Naive B cell (primary cell): ENCODE measurements around the gene CIP2A. TPM values are rescaled to one million over a fixed set of nuclear protein-coding genes. Genes with fewer than 3 reads are reported as not detected.

ENCODE experiments used
- ATAC-seq, 2 donors: fragments of 150-1000 bp; cut with Tn5 transposase; 2 replicates each; pipeline ENCODE4 v1.10.0; 2021; ENCODE audit warnings: low read depth in 2 of 2, mild to moderate bottlenecking in 2 of 2, moderate library complexity in 2 of 2
- DNase-seq: peaks from one replicate; pipeline ENCODE4 v3.0.0; 2022
- H3K27ac Mint-ChIP-seq, 6 donors: one replicate each; pipeline ENCODE4 v1.8.0; 2020 to 2022; ENCODE audit warnings: mild to moderate bottlenecking in 6 of 6, mixed read lengths in 6 of 6, moderate library complexity in 5 of 6, inconsistent platforms in 2 of 6
- H3K27me3 Mint-ChIP-seq, 3 donors: one replicate each; pipeline ENCODE4 v1.8.0; 2021 to 2022; ENCODE audit warnings: mixed read lengths in 3 of 3, mild to moderate bottlenecking in 1 of 3
- H3K36me3 Mint-ChIP-seq, 2 donors: one replicate each; pipeline ENCODE4 v1.8.0; 2020 to 2022; ENCODE audit warnings: mixed read lengths in 2 of 2, inconsistent platforms in 1 of 2, mild to moderate bottlenecking in 1 of 2
- H3K4me1 Mint-ChIP-seq, 3 donors: one replicate each; pipeline ENCODE4 v1.8.0; 2020 to 2022; ENCODE audit warnings: mixed read lengths in 3 of 3, inconsistent platforms in 1 of 3, mild to moderate bottlenecking in 1 of 3, moderate library complexity in 1 of 3
- H3K4me3 Mint-ChIP-seq, 8 donors: one replicate each; pipeline ENCODE4 v1.8.0; 2020 to 2022; ENCODE audit warnings: mild to moderate bottlenecking in 8 of 8, mixed read lengths in 8 of 8, moderate library complexity in 8 of 8, inconsistent platforms in 2 of 8
- H3K9me3 Mint-ChIP-seq, 7 donors: one replicate each; pipeline ENCODE4 v1.8.0; 2020 to 2022; ENCODE audit warnings: mixed read lengths in 7 of 7, mild to moderate bottlenecking in 5 of 7, inconsistent platforms in 2 of 7, moderate library complexity in 1 of 7
- polyA plus RNA-seq, 6 donors: library from polyadenylated mRNA; unstranded; fragments of 300-500 nt; fragmentation: Illumina TruSeq; gene quantifications; one replicate each; pipeline ENCODE4 v1.2.3, GENCODE V29; 2021; ENCODE audit warnings: low read depth in 6 of 6

CIP2A gene
- polyA plus RNA-seq, 6 donors from 2014 or later, result 3.4 to 7.6 (median 4.8) TPM

DNA sequence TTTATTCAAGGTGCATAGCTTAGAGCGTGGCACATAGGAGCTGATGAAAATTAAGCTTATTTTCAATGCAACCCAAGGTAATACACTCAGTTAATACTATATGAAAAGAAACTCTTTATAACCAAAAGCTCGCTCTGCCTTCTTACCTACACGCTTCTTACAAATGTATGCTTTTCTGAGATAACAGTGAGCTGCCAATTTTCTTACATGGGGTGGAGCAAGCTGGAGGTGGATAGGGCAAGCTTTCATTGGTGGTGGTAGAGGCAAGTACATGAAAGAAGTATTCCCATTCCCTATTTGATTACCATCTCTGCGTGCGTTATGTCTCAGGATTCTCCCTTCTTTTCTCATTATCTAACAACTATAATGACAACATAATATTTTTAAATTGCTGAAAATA, 9.1 kb upstream of the CIP2A start:
- no peaks in the 10 kb centered on the region for H3K27me3 Mint-ChIP-seq
- H3K36me3 Mint-ChIP-seq, result no peaks in the 10 kb centered on the region
- H3K4me3 Mint-ChIP-seq, result no peak overlapping the region
- ATAC-seq (no peak), DNase-seq (no peak)
- no peak overlapping the region for H3K27ac Mint-ChIP-seq
- no peaks in the 10 kb centered on the region for H3K9me3 Mint-ChIP-seq
- peaks cover 32 to 45% (median 40%) of the 10 kb centered on the region in 3 donors for H3K4me1 Mint-ChIP-seq

GRCh38 chr3:108595321-108595720, 6.1 kb upstream of the CIP2A start:
- no peaks in the 10 kb centered on the region for H3K9me3 Mint-ChIP-seq
- no peaks in the 10 kb centered on the region for H3K27me3 Mint-ChIP-seq

DNA sequence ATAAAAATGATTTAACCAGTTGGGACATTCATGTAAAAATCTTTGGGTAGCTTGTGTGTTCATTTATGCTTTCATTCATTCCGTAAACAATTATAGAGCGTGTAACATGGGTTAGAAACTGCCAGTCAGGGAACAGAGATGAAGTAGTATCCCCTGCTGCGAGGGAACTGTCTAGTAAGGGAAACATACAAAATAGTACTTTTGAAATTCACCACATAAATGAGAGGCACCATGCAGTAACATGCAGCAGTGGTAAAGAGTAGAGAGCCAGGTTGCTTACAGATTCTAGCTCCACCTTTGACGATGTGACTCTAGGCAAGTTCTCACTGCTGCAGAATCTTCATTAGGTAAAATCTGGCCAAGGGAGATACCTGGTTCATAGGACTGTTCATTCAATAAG, 1.2 kb upstream of the CIP2A start:
- no peaks in the 10 kb centered on the region for H3K27me3 Mint-ChIP-seq
- H3K27ac Mint-ChIP-seq, result peak overlapping the region; percentile 99 to 100 (median 100)
- peak overlapping the region; percentile 60 to 99 (median 95) for H3K4me3 Mint-ChIP-seq

More at GRCh38 chr3:108595321-108595720, 6.1 kb upstream of the CIP2A start:
- Mint-ChIP-seq H3K36me3 (no peaks in the 10 kb centered on the region), H3K4me3 (no peak overlapping the region), H3K27ac (peak overlapping the region in 3 of 6 donors; percentile 33 to 72 (median 51)), H3K4me1 (peaks cover 28 to 38% (median 35%) of the 10 kb centered on the region in 3 donors)
- ATAC-seq (no peak), DNase-seq (no peak)

DNA sequence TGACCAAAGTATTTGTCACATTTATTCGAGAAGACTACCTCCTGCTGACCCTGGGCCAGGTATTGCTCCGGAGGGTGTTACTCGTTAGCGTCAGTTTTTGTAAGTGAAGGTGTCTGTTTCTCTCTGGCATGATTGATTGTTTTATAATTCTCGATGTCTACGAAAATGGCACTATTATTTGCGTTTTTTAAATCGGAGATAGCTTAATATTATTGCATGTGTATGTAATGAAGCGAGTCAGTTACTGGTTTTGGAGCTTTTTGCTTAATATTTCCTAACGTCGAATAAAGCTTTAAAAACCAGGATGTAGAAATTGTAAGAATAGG, 723 bp upstream of the CIP2A start:
- ATAC-seq, result no peak
- peak overlapping the region; percentile 91 to 99 (median 98) for H3K4me3 Mint-ChIP-seq
- H3K9me3 Mint-ChIP-seq, result no peaks in the 10 kb centered on the region
- no peaks in the 10 kb centered on the region for H3K27me3 Mint-ChIP-seq
- H3K4me1 Mint-ChIP-seq, result peaks cover 31 to 50% (median 34%) of the 10 kb centered on the region in 3 donors
- H3K27ac Mint-ChIP-seq, result peak overlapping the region; percentile 99 to 100 (median 100)
- H3K36me3 Mint-ChIP-seq, result no peaks in the 10 kb centered on the region
- DNase-seq, result no peak

More for the DNA sequence above, 1.2 kb upstream of the CIP2A start:
- Mint-ChIP-seq H3K9me3 (no peaks in the 10 kb centered on the region), H3K4me1 (peaks cover 31 to 50% (median 34%) of the 10 kb centered on the region in 3 donors), H3K36me3 (no peaks in the 10 kb centered on the region)
- ATAC-seq (no peak), DNase-seq (no peak)

- Mint-ChIP-seq H3K4me3 (peak overlapping the region; percentile 91 to 99 (median 98)), H3K36me3 (no peaks in the 10 kb centered on the region), H3K27me3 (no peaks in the 10 kb centered on the region), H3K9me3 (no peaks in the 10 kb centered on the region), H3K27ac (peak overlapping the region; percentile 99 to 100 (median 100)), H3K4me1 (peaks cover 28 to 50% (median 34%) of the 10 kb centered on the region in 3 donors)
- DNase-seq (no peak), ATAC-seq (no peak)
Measured at GRCh38 chr3:108588601-108589000, 637 bp downstream of the CIP2A start.

DNA sequence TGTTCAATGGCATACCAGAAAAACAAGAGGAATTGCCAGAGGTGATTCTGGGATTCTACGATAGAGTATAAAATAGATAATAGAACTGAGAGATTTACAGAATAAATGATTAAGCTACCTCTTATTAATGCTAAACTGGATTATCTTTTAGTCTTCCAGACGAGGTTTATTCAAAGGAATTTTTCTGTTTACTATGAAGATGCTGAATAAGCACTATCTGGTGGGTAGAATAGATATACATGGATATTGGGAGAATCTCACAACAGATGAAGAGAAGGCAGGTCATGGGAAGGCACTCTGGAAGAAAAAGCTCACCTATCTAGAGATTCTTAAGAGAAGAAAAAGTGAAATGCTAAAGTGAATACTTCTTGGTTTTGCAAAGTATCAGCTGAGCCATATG, 11.2 kb downstream of the CIP2A start:
- Mint-ChIP-seq H3K27me3 (no peaks in the 10 kb centered on the region), H3K4me3 (no peak overlapping the region), H3K9me3 (peaks cover 0 to 4% (median 0%) of the 10 kb centered on the region in 7 donors), H3K4me1 (no peaks in the 10 kb centered on the region), H3K27ac (no peak overlapping the region), H3K36me3 (peaks cover 6 to 7% of the 10 kb centered on the region in 2 donors)
- ATAC-seq, result no peak
- no peak for DNase-seq

DNA sequence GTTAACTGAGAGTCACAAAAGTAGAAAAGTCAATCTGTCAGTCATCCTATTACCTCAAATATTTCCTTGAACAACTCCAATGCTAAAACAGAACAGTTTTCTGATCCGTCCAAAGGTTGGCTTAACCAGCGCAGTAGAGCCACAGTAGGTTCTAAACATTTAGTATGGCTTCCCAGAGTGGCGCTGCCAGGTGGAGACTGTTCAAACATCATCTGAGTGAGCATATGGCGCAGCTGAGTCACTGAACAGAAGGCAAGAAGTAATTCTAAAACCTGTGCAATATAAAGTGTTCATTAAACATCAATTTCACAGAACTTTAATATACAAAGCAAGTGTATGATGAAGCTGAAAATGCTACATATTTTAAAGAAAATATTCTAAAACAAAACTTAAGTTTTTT, 19.9 kb downstream of the CIP2A start:
- H3K27ac Mint-ChIP-seq, result no peak overlapping the region
- DNase-seq (no peak), ATAC-seq (no peak)
- peaks cover 0 to 4% (median 0%) of the 10 kb centered on the region in 7 donors for H3K9me3 Mint-ChIP-seq
- H3K4me3 Mint-ChIP-seq, result no peak overlapping the region
- peaks cover 8 to 11% of the 10 kb centered on the region in 2 donors for H3K36me3 Mint-ChIP-seq
- no peaks in the 10 kb centered on the region for H3K27me3 Mint-ChIP-seq
- H3K4me1 Mint-ChIP-seq, result no peaks in the 10 kb centered on the region

- H3K9me3 Mint-ChIP-seq, result no peaks in the 10 kb centered on the region
- H3K4me1 Mint-ChIP-seq, result no peaks in the 10 kb centered on the region
- no peaks in the 10 kb centered on the region for H3K27me3 Mint-ChIP-seq
- H3K36me3 Mint-ChIP-seq, result no peaks in the 10 kb centered on the region
- ATAC-seq, result no peak
- H3K27ac Mint-ChIP-seq, result no peak overlapping the region
- DNase-seq, result no peak
- no peak overlapping the region for H3K4me3 Mint-ChIP-seq
Measured at GRCh38 chr3:108566599-108566998, 22.6 kb downstream of the CIP2A start.

GRCh38 chr3:108565506-108565905, 23.7 kb downstream of the CIP2A start:
- Mint-ChIP-seq H3K4me1 (no peaks in the 10 kb centered on the region), H3K27me3 (no peaks in the 10 kb centered on the region), H3K4me3 (no peak overlapping the region), H3K27ac (no peak overlapping the region), H3K9me3 (no peaks in the 10 kb centered on the region), H3K36me3 (no peaks in the 10 kb centered on the region)
- DNase-seq (no peak), ATAC-seq (no peak)

DNA sequence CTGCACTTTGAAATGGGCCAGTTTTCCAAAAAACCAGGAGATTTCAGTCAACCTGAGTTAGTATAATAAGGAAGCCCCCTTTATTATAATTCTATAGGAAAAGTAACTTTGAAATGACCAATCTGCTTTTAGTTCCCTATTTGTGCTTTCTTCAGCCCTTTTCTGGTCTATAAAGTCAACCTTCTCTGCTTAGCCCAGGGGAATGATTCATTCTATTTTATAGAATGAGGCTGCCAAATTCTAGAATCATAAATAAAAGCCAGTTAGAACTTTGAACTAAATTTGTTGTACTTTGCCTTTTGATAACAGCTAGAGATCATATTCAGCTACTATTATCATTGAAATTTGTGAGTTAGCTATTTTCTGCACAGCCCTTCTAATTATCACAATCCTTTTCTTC, 24.7 kb downstream of the CIP2A start:
- Mint-ChIP-seq H3K9me3 (no peaks in the 10 kb centered on the region), H3K4me1 (no peaks in the 10 kb centered on the region), H3K4me3 (no peak overlapping the region), H3K27ac (no peak overlapping the region), H3K27me3 (no peaks in the 10 kb centered on the region), H3K36me3 (no peaks in the 10 kb centered on the region)
- DNase-seq, result no peak
- no peak for ATAC-seq

- Mint-ChIP-seq H3K4me3 (no peak overlapping the region), H3K27ac (peak overlapping the region in 1 of 6 donors; percentile 35), H3K27me3 (no peaks in the 10 kb centered on the region), H3K4me1 (no peaks in the 10 kb centered on the region), H3K36me3 (peaks cover 4 to 15% of the 10 kb centered on the region in 2 donors), H3K9me3 (no peaks in the 10 kb centered on the region)
- DNase-seq, result no peak
- no peak for ATAC-seq
Measured at GRCh38 chr3:108562565-108562964, 26.7 kb downstream of the CIP2A start.

- Mint-ChIP-seq H3K9me3 (no peaks in the 10 kb centered on the region), H3K36me3 (peaks cover 4 to 15% of the 10 kb centered on the region in 2 donors), H3K27ac (no peak overlapping the region), H3K4me1 (peaks cover 7 to 9% (median 7%) of the 10 kb centered on the region in 3 donors), H3K27me3 (no peaks in the 10 kb centered on the region), H3K4me3 (no peak overlapping the region)
- ATAC-seq (no peak), DNase-seq (no peak)
Measured at GRCh38 chr3:108555966-108556581, 33.2 kb downstream of the CIP2A start.

GRCh38 chr3:108554913-108555571, 34.2 kb downstream of the CIP2A start:
- no peaks in the 10 kb centered on the region for H3K9me3 Mint-ChIP-seq
- no peak for DNase-seq
- peaks cover 7 to 9% (median 7%) of the 10 kb centered on the region in 3 donors for H3K4me1 Mint-ChIP-seq
- H3K27ac Mint-ChIP-seq, result no peak overlapping the region
- H3K36me3 Mint-ChIP-seq, result peaks cover 4 to 15% of the 10 kb centered on the region in 2 donors
- no peak overlapping the region for H3K4me3 Mint-ChIP-seq
- no peaks in the 10 kb centered on the region for H3K27me3 Mint-ChIP-seq
- no peak for ATAC-seq

DNA sequence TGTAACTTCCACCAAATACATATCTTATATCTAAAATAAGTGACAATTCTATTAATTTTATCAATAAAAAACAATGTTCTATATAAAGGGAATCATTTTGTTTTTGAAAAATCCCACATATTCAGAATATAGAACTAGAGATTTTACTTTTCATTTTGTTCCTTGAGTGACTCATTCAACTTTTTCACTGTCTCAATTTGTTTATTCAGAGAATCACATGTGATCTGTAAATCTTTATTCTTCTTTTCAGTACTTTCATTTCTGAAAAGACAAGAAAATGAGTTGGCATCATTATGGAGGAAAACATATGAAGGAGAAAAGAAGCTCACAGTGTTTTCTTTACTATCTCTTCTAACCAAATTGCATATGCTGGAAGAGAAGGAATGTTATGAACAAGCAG, 35.0 kb downstream of the CIP2A start:
- Mint-ChIP-seq H3K27me3 (no peaks in the 10 kb centered on the region), H3K4me3 (no peak overlapping the region), H3K4me1 (peaks cover 7 to 9% (median 7%) of the 10 kb centered on the region in 3 donors), H3K36me3 (peaks cover 4 to 12% of the 10 kb centered on the region in 2 donors), H3K9me3 (no peaks in the 10 kb centered on the region), H3K27ac (no peak overlapping the region)
- ATAC-seq, result no peak
- DNase-seq, result no peak
